Panc1 (cell line): ENCODE measurements around the gene SDK2. TPM values are rescaled to one million over a fixed set of nuclear protein-coding genes. Genes with fewer than 3 reads are reported as not detected.

Source experiments
- ATAC-seq: fragments of 200-7000 bp; cut with Tn5 transposase; 2 replicates; pipeline ENCODE4 v1.9.1; 2020; ENCODE audit warnings: mild to moderate bottlenecking, moderate library complexity
- BruUV-seq: library from RNA; stranded (reverse); fragments of 400-500 nt; replicated peaks from 2 replicates; lab custom pipeline; 2021; lab: Mats Ljungman, UMichigan
- CTCF ChIA-PET: fragments of 300-600 bp; sonication (Branson Sonifier 250); formaldehyde crosslinking; loops from one replicate; lab custom pipeline; 2022; ENCODE audit warnings: antibody characterized with exemption; lab: Charles Lee
- POLR2A ChIA-PET: fragments of 300-600 bp; sonication (Branson Sonifier 250); formaldehyde crosslinking; loops from one replicate; lab custom pipeline; 2022; ENCODE audit warnings: antibody characterized with exemption; lab: Charles Lee
- DNase-seq: peaks from one replicate; pipeline ENCODE4 v3.0.0-alpha.2; 2010; ENCODE audit warnings: low read depth, low spot score
- H3K27ac ChIP-seq: 2 replicates; pipeline ENCODE4 v1.5.1; 2011; ENCODE audit warnings: mild to moderate bottlenecking, low read length, inconsistent platforms
- H3K27me3 ChIP-seq: fragments of 200-500 bp; sonication (Bioruptor generic); 2 replicates; pipeline ENCODE4 v1.6.0; 2014; ENCODE audit warnings: low read length, inconsistent platforms; ENCODE audit not compliant: control insufficient read depth, insufficient read depth
- H3K36me3 ChIP-seq: fragments of 200-500 bp; sonication (Bioruptor generic); 2 replicates; pipeline ENCODE4 v1.5.1; 2014; ENCODE audit warnings: inconsistent platforms, mild to moderate bottlenecking, low read length, moderate library complexity; ENCODE audit not compliant: control insufficient read depth, insufficient read depth
- H3K4me1 ChIP-seq: 2 replicates; pipeline ENCODE4 v1.5.1; 2011; ENCODE audit warnings: inconsistent platforms, mild to moderate bottlenecking, low read length, moderate library complexity; ENCODE audit not compliant: control insufficient read depth, insufficient read depth
- H3K4me3 ChIP-seq, 2 experiments: 2 replicates each; pipeline ENCODE4 v1.5.1; 2011 to 2012; ENCODE audit warnings: low read depth in 2 of 2, low read length in 2 of 2, mild to moderate bottlenecking in 2 of 2, inconsistent platforms in 1 of 2, moderate library complexity in 1 of 2
- H3K9me3 ChIP-seq: fragments of 200-500 bp; sonication (Bioruptor generic); 2 replicates; pipeline ENCODE4 v1.5.1; 2014; ENCODE audit warnings: low read depth, mild to moderate bottlenecking, inconsistent platforms, low read length, moderate library complexity; ENCODE audit not compliant: control insufficient read depth, insufficient read depth
- CTCF ChIP-seq: fragments of 450-650 bp; IDR thresholded peaks from 2 replicates; pipeline ENCODE4 v1.5.1; 2017; ENCODE audit warnings: mild to moderate bottlenecking
- POLR2AphosphoS5 ChIP-seq: IDR thresholded peaks from 2 replicates; pipeline ENCODE4 v1.6.1; 2012; ENCODE audit warnings: mild to moderate bottlenecking, low read depth, low read length, moderate library complexity
- REST ChIP-seq, 2 experiments: IDR thresholded peaks; 2 replicates each; pipeline ENCODE4 v1.6.1; 2011 to 2012; ENCODE audit warnings: low read depth in 2 of 2, control low read depth in 1 of 2, low read length in 1 of 2, mild to moderate bottlenecking in 1 of 2, moderate library complexity in 1 of 2; ENCODE audit not compliant: insufficient read depth in 1 of 2
- SIN3A ChIP-seq: IDR thresholded peaks from 2 replicates; pipeline ENCODE4 v1.6.1; 2012; ENCODE audit warnings: low read depth, mild to moderate bottlenecking, low read length, moderate library complexity, borderline replicate concordance; ENCODE audit not compliant: insufficient read depth
- TCF7L2 ChIP-seq: IDR thresholded peaks from 2 replicates; pipeline ENCODE4 v1.6.1; 2011; ENCODE audit warnings: mild to moderate bottlenecking, low read depth, low read length, inconsistent platforms
- in situ Hi-C: cut with HindIII; loops from 2 replicates; pipeline ENCODE4 v1.10.0; 2016; ENCODE audit warnings: low sequenced_read_pairs, low pct_unique_long_range_greater_than_20kb
- intact Hi-C: fragments of 100-400 bp; cut with micrococcal nuclease; formaldehyde crosslinking; loops from one replicate; pipeline ENCODE4 v1.10.0; 2022; ENCODE audit not compliant: unreplicated experiment
- total RNA-seq: library from RNA; stranded (reverse); gene quantifications from one replicate; pipeline ENCODE4 v1.2.1, GENCODE V29; 2021; ENCODE audit not compliant: unreplicated experiment

Gene SDK2
- total RNA-seq, 1 experiment from 2014 or later = 0.41 TPM

DNA sequence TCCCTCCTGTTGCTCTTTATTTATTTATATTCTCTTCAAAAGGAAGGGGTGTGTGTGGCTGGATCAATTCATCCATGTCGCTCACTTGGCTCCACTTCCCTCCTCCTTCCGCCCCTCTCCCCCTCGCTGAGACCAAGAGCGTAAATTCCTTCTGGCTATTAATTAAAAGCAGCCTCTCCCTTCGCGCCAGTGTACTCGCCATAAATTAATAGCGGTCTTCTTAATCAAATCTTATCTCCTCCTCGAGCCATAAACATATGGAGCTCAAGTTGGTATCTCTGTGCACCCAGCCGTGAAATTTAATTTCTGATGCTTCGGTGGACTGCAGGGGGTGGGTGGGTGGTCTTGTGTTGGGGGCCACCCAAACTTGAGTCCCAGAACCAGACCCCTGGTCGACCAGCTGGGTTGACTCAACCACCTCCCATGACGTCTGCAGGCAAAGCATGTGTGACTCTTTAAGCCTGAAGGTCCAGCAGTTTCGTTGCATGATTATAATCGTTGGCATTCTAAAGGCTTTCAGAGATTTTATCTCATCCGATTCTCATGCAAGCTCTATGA lies 57.9 kb downstream of the SDK2 start:
- POLR2A ChIA-PET = interaction anchor here (0.7 kb wide), 1 partner anchor 104 kb away, joined by 3 read pairs; no protein-coding TSS in a partner anchor
- intact Hi-C loops = no loop called here
- CTCF ChIA-PET = no interaction called here

GRCh38 chr17:73585583-73585982 lies 58.7 kb downstream of the SDK2 start:
- H3K27ac ChIP-seq = no peak overlapping the region
- BruUV-seq = no TSS peak
- H3K4me1 ChIP-seq = no peaks in the 10 kb centered on the region
- 0 out of 2 replicates have a peak, but pooled peaks cover 4% of the 10 kb centered on the region for H3K27me3 ChIP-seq
- intact Hi-C loops = no loop called here
- no peak for TF ChIP-seq CTCF
- no peak for TF ChIP-seq POLR2AphosphoS5
- no peak for TF ChIP-seq REST (IDR thresholded peaks at IDR 0.05; ENCODE audit: insufficient read depth in 1 of 2, low read depth in 2 of 2, low read length in 1 of 2)
- no peak for TF ChIP-seq TCF7L2
- no peak for TF ChIP-seq SIN3A
- H3K4me3 ChIP-seq = no peak overlapping the region
- H3K9me3 ChIP-seq = no peaks in the 10 kb centered on the region
- DNase-seq (no peak), ATAC-seq (peak; percentile 45; the same call in 1 of the 2 replicates)
- in situ Hi-C loops = no loop called here
- H3K36me3 ChIP-seq = no peaks in the 10 kb centered on the region
- POLR2A ChIA-PET = no interaction called here
- CTCF ChIA-PET = no interaction called here

More for the DNA sequence above, 57.9 kb downstream of the SDK2 start:
- no peak overlapping the region for H3K27ac ChIP-seq
- DNase-seq = no peak
- H3K4me3 ChIP-seq = no peak overlapping the region
- H3K9me3 ChIP-seq = no peaks in the 10 kb centered on the region
- TF ChIP-seq POLR2AphosphoS5 (no peak), CTCF (no peak), SIN3A (no peak), REST (IDR thresholded peaks at IDR 0.05; ENCODE audit: insufficient read depth in 1 of 2, low read depth in 2 of 2, low read length in 1 of 2) (no peak), TCF7L2 (no peak)
- in situ Hi-C loops = no loop called here
- H3K36me3 ChIP-seq = no peaks in the 10 kb centered on the region
- no peaks in the 10 kb centered on the region for H3K4me1 ChIP-seq
- no TSS peak for BruUV-seq
- H3K27me3 ChIP-seq = 0 out of 2 replicates have a peak, but pooled peaks cover 4% of the 10 kb centered on the region
- ATAC-seq = no peak
